Endometrium (tissue), 2 donors: ENCODE measurements around the gene SYPL2.

ENCODE experiments used
- FAIRE-seq: peaks from 2 replicates; lab custom pipeline; 2012; peaks lifted over from hg19 to GRCh38; lab: Jason Lieb, UNC
- donor health status: control.
- donor health status: control.

SYPL2 gene

GRCh38 chr1:109466452-109467300 lies at the start of gene SYPL2:
SYPL2 (plus strand) TSS chr1:109466546; CDS start chr1:109466844, 298 bp downstream.
- FAIRE-seq = no peak

DNA sequence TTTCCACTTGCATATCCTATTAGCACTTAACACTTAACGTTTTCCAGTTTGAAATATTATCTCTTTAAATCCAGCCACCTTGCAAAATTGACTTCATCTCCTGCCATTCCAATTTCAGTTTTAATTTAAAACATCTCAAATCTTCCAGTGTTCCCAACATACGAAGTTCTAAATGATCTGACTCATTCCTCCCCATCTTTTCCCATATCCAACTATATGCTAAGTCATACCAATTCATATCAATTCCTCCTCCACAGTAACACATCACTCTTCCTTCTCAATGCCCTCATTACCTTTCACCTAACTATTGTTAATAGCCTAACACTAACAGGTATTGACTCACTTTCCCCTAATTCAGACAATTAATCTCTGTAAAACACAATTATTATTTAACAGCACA lies 42.8 kb upstream of the SYPL2 start:
- no peak for FAIRE-seq

DNA sequence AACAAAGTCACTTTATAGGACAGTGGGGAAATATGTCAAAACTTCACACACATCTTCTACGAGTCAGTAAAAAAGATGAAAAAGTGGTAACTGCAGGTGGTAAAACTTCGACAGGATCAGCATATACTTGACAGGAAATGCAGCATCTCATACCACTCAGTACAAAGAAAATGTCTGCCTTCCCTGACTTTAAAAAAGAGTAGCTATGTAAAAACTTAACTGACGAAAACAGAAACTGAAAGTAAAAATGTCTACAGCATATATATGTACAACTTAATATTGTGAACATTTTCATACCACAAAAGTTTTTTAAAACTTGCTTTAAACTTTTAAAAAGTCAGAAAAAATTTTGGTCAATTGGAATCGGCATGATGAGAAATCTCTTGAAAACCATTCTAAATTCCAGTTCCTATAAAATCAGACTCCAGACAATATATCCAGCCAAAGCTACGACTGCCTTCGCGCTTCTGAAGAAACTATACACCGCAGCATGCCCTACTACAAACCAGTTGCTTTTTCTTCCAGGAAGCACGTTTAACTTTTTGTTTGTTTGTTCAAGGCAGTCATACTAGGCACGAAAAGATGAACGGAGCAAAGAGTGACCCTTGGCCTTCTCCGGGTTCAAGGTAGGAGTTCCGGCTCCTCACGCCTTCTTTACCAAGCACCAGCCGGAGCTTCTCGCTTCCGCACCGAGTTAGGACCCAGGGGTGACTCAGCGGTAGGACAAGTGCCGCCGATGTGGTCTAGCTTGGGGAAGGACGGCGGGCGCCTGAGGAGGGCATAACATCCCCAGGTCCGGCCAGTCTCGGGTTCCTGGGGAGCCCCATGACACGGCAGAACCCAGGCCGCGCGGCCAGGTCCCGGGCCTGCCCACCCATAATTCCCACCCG lies 40.7 kb upstream of the SYPL2 start:
- FAIRE-seq = no peak

- FAIRE-seq = peak; percentile 92
Measured at GRCh38 chr1:109426281-109427170, 39.8 kb upstream of the SYPL2 start, which contains the start of gene PSMA5. PSMA5 (minus strand) TSS chr1:109426448; CDS start chr1:109426330, 118 bp downstream.

DNA sequence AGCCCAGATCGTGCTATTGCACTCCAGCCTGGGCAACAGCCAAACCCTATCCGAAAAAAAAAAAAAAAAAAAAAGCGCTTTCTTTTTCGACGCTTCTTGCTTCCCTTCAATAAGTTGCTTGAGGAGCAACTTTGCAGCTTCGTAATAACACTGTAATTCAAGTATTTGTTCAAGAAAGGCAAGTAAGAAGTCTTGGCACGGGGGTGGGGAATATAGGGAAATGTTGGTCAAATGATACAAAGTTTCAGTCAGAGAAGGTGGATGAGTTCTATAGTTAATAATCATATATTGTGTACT lies 39.2 kb upstream of the SYPL2 start:
- no peak for FAIRE-seq

DNA sequence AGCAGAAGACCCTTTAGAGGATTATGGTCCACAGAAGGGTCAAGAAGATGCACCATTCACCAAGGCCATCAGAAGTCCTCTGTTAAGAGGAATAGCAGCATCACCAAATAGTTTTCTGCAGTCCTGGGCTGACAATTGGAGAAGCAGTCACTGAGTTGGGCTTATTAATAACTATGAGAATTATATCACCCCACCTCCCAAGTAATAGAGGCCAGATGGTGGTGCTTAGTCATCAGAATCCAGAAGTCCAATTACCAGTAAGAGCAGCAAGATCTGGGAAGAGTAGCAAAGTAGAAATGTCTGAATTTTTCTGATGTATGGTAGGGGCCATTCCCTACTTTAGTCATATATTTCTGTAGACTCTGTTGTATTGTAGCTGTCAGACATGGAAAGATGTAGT lies 34.0 kb upstream of the SYPL2 start:
- no peak for FAIRE-seq

DNA sequence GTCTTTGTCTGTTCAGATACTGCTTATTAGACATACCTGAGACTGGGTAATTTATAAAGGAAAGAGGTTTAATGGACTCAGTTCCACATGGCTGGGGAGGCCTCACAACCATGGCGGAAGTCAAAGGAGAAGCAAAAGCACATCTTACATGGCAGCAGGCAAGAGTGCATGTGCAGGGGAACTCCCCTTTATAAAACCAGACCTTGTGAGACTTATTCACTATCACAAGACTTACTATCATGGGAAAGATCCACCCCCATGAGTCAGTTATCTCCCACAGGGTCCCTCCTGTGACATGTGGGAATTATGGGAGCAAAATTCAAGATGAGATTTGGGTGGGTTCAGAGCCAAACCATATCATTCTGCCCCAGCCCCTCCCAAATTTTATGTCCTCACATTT lies 33.0 kb upstream of the SYPL2 start:
- FAIRE-seq = no peak

DNA sequence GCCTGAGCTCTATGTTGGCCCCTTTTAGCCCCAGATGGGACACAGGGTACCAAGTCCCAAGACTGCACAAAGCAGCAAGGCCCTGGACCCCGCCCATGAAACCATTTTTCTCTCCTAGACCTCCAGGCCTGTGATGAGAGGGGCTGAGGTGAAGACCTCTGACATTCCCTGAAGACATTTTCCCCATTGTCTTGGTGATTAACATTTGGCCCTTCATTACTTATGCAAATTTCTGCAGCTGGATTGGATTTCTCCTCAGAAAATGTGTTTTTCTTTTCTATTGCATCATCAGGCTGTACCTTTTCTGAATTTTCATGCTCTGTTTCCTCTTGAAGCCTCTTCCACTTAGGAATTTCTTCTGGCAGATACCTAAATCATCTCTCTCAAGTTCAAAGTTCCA lies 31.9 kb upstream of the SYPL2 start:
- FAIRE-seq = no peak

- FAIRE-seq = no peak
Measured at GRCh38 chr1:109438798-109439297, 27.5 kb upstream of the SYPL2 start.

- no peak for FAIRE-seq
Measured at GRCh38 chr1:109441069-109441468, 25.3 kb upstream of the SYPL2 start.

DNA sequence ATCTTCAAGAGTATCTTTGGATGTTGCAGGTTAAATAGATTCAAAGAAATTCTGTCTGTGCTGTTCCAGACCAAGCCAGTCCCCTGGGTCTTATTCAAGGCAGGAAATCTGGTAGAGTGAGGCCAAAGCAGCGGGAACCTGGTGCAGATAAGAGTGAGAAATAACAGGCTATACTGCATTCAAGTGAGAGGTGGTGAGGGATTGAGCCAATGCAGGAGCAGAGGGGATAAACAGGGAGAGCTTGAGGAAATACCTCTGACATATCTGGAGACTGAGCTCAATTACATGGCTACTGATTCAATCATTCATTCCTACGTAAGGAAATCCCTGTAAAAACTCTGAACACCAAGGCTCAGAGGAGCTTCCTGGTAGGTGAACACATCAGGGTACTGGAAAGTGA lies 22.9 kb upstream of the SYPL2 start:
- FAIRE-seq = no peak

GRCh38 chr1:109444346-109444745 lies 22.0 kb upstream of the SYPL2 start:
- FAIRE-seq = no peak

- FAIRE-seq = peak; percentile 89
Measured at GRCh38 chr1:109445949-109446695, 20.2 kb upstream of the SYPL2 start.

GRCh38 chr1:109447524-109447923 lies 18.8 kb upstream of the SYPL2 start:
- no peak for FAIRE-seq

DNA sequence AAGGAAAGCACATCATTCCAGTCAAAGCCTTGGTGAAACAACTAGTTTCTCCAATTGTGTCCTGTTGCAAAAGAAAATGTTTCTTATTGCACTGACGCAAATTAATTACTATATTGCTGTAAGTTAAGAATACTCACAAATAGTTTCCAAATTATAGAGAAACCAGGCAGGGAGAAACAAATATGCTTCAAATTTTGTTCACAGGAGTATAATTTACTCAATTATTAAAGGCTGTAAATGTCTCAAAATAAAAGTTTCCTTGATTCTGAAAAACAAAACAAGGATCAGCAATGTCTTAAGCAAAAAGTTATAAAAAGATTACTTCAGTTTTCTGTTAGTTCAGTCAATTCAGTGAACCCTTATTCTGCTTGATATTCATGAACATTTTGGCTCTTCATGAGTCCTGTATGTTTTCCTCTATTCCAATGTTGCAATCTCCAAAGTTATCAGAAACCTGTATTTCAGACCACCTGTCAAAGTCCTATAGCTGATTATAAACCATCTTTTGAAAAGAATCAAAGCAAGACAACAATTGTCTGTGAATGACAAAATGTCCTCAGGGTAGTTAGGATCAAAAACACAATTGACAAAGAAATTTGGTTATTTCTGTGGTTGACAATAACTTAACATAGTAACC lies 11.7 kb upstream of the SYPL2 start:
- FAIRE-seq = no peak

GRCh38 chr1:109457819-109458218 lies 8.5 kb upstream of the SYPL2 start:
- FAIRE-seq = no peak

DNA sequence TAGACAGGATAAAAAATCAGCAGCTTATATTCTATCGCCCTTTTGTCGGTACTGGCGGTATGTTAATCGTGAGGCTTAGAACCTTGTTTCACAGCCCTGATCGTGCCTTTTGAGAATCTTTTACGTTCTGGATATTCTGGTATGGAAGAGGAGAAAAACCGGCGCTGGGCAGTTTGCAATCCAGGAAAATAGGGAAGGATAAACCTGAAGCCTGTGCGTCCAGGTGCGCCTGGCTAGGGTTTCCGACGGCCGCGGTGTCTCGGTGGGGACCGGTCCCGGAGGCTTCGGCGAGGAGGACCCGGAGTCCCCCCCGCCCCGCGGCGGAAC lies 258 bp upstream of the SYPL2 start:
- FAIRE-seq = no peak

DNA sequence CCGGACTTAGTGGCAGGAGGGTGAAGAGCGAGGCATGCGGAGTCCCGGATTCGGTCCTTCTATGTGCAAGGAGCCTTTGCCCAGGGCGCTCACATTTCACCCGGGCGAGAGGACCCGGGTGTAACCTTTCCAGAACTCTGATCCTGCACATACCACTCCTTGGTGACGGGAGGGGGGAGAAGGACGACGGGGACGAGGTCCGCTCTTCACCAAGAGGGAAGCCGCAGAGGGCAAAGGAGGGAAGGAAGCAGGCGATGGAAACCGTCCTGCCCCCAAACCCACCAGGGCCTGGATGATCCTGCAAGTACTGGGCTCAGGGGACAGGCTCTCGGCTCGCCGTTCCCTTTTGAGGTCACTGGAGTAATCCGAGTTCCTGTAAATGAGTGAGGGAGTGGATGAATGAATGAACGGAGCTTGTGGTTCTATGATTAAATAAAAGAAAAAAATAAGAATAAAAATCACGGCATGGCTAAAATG lies 993 bp downstream of the SYPL2 start:
- no peak for FAIRE-seq

GRCh38 chr1:109468061-109468460 lies 1.7 kb downstream of the SYPL2 start:
- no peak for FAIRE-seq

GRCh38 chr1:109468903-109469302 lies 2.6 kb downstream of the SYPL2 start:
- no peak for FAIRE-seq

DNA sequence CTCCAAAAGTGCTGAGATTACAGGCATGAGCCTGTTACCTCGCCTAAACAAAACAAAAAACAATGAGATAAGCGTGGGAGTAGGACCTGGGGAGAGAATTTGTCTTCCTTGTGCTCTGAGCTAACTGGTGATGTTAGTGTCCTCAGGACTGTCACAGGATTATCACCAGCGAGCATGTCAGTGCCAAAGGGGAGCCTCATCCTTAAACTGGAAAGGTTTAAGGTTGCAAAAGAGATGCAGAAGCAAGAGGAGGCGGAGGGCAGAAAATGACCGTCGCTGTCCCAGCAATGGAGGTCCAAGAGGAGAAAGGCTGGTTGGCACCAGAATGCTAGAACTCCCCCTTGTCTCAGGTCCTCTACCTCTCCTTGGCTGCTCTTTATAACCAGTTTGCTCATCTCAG lies 3.9 kb downstream of the SYPL2 start:
- FAIRE-seq = no peak
